Measurements from ENCODE around the gene HLX.

- TF ChIP-seq, protein P1, sequence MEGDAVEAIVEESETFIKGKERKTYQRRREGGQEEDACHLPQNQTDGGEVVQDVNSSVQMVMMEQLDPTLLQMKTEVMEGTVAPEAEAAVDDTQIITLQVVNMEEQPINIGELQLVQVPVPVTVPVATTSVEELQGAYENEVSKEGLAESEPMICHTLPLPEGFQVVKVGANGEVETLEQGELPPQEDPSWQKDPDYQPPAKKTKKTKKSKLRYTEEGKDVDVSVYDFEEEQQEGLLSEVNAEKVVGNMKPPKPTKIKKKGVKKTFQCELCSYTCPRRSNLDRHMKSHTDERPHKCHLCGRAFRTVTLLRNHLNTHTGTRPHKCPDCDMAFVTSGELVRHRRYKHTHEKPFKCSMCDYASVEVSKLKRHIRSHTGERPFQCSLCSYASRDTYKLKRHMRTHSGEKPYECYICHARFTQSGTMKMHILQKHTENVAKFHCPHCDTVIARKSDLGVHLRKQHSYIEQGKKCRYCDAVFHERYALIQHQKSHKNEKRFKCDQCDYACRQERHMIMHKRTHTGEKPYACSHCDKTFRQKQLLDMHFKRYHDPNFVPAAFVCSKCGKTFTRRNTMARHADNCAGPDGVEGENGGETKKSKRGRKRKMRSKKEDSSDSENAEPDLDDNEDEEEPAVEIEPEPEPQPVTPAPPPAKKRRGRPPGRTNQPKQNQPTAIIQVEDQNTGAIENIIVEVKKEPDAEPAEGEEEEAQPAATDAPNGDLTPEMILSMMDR (IDR thresholded peaks at IDR 0.05; ENCODE audit: low read length) = no peak
- no peak for TF ChIP-seq EZH2 (IDR thresholded peaks at IDR 0.05; ENCODE audit: borderline replicate concordance, low read length)
These were observed 35.3 kb downstream of the HLX start for GRCh38 chr1:220914283-220915116.
